Esophagus muscularis mucosa (tissue), 4 donors: ENCODE results near the gene FBXL19.

ENCODE experiments used
- EP300 ChIP-seq: sonication (generic); formaldehyde crosslinking; IDR thresholded peaks from one replicate; pipeline ENCODE4 v1.6.1; 2017; ENCODE audit warnings: antibody characterized with exemption
- POLR2A ChIP-seq: fragments of 450-650 bp; IDR thresholded peaks from one replicate; pipeline ENCODE4 v1.6.1; 2017; ENCODE audit warnings: antibody characterized with exemption, moderate library complexity, mild to moderate bottlenecking, low read depth
- POLR2AphosphoS5 ChIP-seq, 2 donors: sonication (generic); formaldehyde crosslinking; IDR thresholded peaks; one replicate each; pipeline ENCODE4 v1.6.1; 2017; ENCODE audit warnings: antibody characterized with exemption in 2 of 2
- TF ChIP-seq, protein P1 (sequence below), 3 experiments: fragments of 200-600 bp in 2 of 3; fragments of 450-650 bp in 1 of 3; sonication (generic) in 2 of 3; IDR thresholded peaks; one replicate each; pipeline ENCODE4 v1.5.1; 2017 to 2019; ENCODE audit warnings: antibody characterized with exemption in 3 of 3, mild to moderate bottlenecking in 2 of 3, moderate library complexity in 1 of 3

GRCh38 chr16:30925632-30925987 is 2.2 kb downstream of the FBXL19 start:
- TF ChIP-seq, protein P1, sequence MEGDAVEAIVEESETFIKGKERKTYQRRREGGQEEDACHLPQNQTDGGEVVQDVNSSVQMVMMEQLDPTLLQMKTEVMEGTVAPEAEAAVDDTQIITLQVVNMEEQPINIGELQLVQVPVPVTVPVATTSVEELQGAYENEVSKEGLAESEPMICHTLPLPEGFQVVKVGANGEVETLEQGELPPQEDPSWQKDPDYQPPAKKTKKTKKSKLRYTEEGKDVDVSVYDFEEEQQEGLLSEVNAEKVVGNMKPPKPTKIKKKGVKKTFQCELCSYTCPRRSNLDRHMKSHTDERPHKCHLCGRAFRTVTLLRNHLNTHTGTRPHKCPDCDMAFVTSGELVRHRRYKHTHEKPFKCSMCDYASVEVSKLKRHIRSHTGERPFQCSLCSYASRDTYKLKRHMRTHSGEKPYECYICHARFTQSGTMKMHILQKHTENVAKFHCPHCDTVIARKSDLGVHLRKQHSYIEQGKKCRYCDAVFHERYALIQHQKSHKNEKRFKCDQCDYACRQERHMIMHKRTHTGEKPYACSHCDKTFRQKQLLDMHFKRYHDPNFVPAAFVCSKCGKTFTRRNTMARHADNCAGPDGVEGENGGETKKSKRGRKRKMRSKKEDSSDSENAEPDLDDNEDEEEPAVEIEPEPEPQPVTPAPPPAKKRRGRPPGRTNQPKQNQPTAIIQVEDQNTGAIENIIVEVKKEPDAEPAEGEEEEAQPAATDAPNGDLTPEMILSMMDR (IDR thresholded peaks at IDR 0.05): no peak
- TF ChIP-seq POLR2A (no peak), EP300 (no peak), POLR2AphosphoS5 (IDR thresholded peaks at IDR 0.05) (no peak)
